Retinal pigment epithelial cell (primary cell): ENCODE data around the gene RAD54L.

Experiments used
- DNase-seq: peaks from one replicate; pipeline ENCODE4 v3.0.0-alpha.2; 2010; ENCODE audit warnings: low read depth
- H3K4me3 ChIP-seq: 2 replicates; pipeline ENCODE4 v1.5.1; 2011; ENCODE audit warnings: mild to moderate bottlenecking, low read length, control low read depth, moderate library complexity
- CTCF ChIP-seq: conservative IDR thresholded peaks from 2 replicates; pipeline ENCODE4 v1.5.1; 2011; ENCODE audit warnings: low read depth, low read length, control low read depth, inconsistent platforms

Gene RAD54L

GRCh38 chr1:46205791-46206190 is 41.8 kb upstream of the RAD54L start:
- TF ChIP-seq CTCF: no peak
- H3K4me3 ChIP-seq: no peak overlapping the region
- no peak for DNase-seq

- DNase-seq: no peak
- TF ChIP-seq CTCF: no peak
- no peak overlapping the region for H3K4me3 ChIP-seq
Measured at GRCh38 chr1:46206399-46206798, 41.2 kb upstream of the RAD54L start.

DNA sequence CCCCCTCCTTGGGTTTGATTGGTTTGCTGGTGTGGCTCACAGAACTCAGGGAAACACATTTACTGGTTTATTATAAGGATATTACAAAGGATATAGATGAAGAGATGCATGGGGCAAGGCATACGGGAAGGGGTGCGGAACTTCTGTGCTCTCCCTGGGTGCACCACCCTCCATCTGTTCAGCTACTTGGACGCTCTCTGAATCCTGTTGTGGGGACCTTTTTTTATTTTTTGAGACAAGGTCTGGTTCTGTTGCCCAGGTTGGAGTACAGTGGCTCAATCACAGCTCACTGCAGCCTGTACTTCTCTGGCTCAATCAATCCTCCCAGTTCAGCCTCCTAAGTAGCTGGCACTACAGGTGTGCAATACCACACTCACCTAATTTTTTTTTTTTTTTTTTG is 37.0 kb upstream of the RAD54L start:
- DNase-seq: no peak
- no peak overlapping the region for H3K4me3 ChIP-seq
- no peak for TF ChIP-seq CTCF

- peak; percentile 35 for TF ChIP-seq CTCF
- H3K4me3 ChIP-seq: no peak overlapping the region
- DNase-seq: peak; percentile 74
Measured at GRCh38 chr1:46211051-46211450, 36.5 kb upstream of the RAD54L start.

- no peak for TF ChIP-seq CTCF
- no peak for DNase-seq
- no peak overlapping the region for H3K4me3 ChIP-seq
Measured at GRCh38 chr1:46215504-46215903, 32.1 kb upstream of the RAD54L start.

- H3K4me3 ChIP-seq: no peak overlapping the region
- no peak for DNase-seq
Measured at GRCh38 chr1:46218443-46218842, 29.1 kb upstream of the RAD54L start.

More at GRCh38 chr1:46218443-46218842, 29.1 kb upstream of the RAD54L start:
- no peak for TF ChIP-seq CTCF
